ENCODE results near the gene VPS18.
A peak's percentile ranks its signal among the peaks of the same experiment; 100 is the strongest.
"Not testable (repeated sequence)": the region's sequence is repeated elsewhere in the genome, so short reads cannot be mapped to it uniquely, and the experiment has no call there.

VPS18 gene

GRCh38 chr15:40893733-40894680 is at the start of gene VPS18:
TSS of gene VPS18 (plus strand) at chr15:40894450. CDS start at chr15:40894769, 319 bp downstream.
- peak; percentile 99 for DNase-seq (ENCODE audit: low read depth, low spot score)

- peak; percentile 50 for DNase-seq (ENCODE audit: low read depth, low spot score)
Measured at GRCh38 chr15:40844696-40845030, 49.6 kb upstream of the VPS18 start.

GRCh38 chr15:40845036-40845435 is 49.2 kb upstream of the VPS18 start:
- no peak for DNase-seq (ENCODE audit: low read depth, low spot score)

- peak; percentile 69 for DNase-seq (ENCODE audit: low read depth, low spot score)
Measured at GRCh38 chr15:40845511-40846284, 48.6 kb upstream of the VPS18 start.

- no peak for DNase-seq (ENCODE audit: low read depth, low spot score)
Measured at GRCh38 chr15:40846841-40847222, 47.4 kb upstream of the VPS18 start.

GRCh38 chr15:40847223-40847961 is 46.9 kb upstream of the VPS18 start:
- DNase-seq (ENCODE audit: low read depth, low spot score): peak; percentile 49

GRCh38 chr15:40850576-40851112 is 43.6 kb upstream of the VPS18 start:
- no peak for DNase-seq (ENCODE audit: low read depth, low spot score)

GRCh38 chr15:40852529-40852928 is 41.7 kb upstream of the VPS18 start:
- no peak for DNase-seq (ENCODE audit: low read depth, low spot score)

- DNase-seq (ENCODE audit: low read depth, low spot score): no peak
Measured at GRCh38 chr15:40853241-40853890, 40.9 kb upstream of the VPS18 start.

- DNase-seq (ENCODE audit: low read depth, low spot score): no peak
Measured at GRCh38 chr15:40854161-40854560, 40.1 kb upstream of the VPS18 start.

- DNase-seq (ENCODE audit: low read depth, low spot score): no peak
Measured at GRCh38 chr15:40855706-40856234, 38.5 kb upstream of the VPS18 start.

GRCh38 chr15:40856746-40857145 is 37.5 kb upstream of the VPS18 start:
- DNase-seq (ENCODE audit: low read depth, low spot score): no peak

- DNase-seq (ENCODE audit: low read depth, low spot score): peak; percentile 86
Measured at GRCh38 chr15:40857601-40858341, 36.5 kb upstream of the VPS18 start.

GRCh38 chr15:40858706-40859105 is 35.5 kb upstream of the VPS18 start:
- DNase-seq (ENCODE audit: low read depth, low spot score): no peak

GRCh38 chr15:40859206-40859851 is 34.9 kb upstream of the VPS18 start:
- peak; percentile 88 for DNase-seq (ENCODE audit: low read depth, low spot score)

GRCh38 chr15:40861147-40861546 is 33.1 kb upstream of the VPS18 start:
- DNase-seq (ENCODE audit: low read depth, low spot score): not testable (repeated sequence)

- no peak for DNase-seq (ENCODE audit: low read depth, low spot score)
Measured at GRCh38 chr15:40863660-40864270, 30.5 kb upstream of the VPS18 start.

- DNase-seq (ENCODE audit: low read depth, low spot score): no peak
Measured at GRCh38 chr15:40867199-40867598, 27.1 kb upstream of the VPS18 start.

GRCh38 chr15:40869686-40870085 is 24.6 kb upstream of the VPS18 start:
- no peak for DNase-seq (ENCODE audit: low read depth, low spot score)

Measured in astrocyte of the hippocampus (primary cell).